GM19324 (cell line): ENCODE data around the gene ATF2.

Experiments used
- ATAC-seq: cut with Tn5 transposase; IDR thresholded peaks from one replicate; pipeline ENCODE4 v1.9.1; 2021; ENCODE audit warnings: mild to moderate bottlenecking, moderate library complexity; ENCODE audit not compliant: unreplicated experiment, low FRiP score

Gene ATF2

GRCh38 chr2:175034716-175035115 lies 133.3 kb downstream of the ATF2 start:
- ATAC-seq, result no peak

- no peak for ATAC-seq
Measured at GRCh38 chr2:175030380-175031271, 137.4 kb downstream of the ATF2 start.

GRCh38 chr2:175027755-175028154 lies 140.2 kb downstream of the ATF2 start:
- ATAC-seq, result no peak

- ATAC-seq, result no peak
Measured at GRCh38 chr2:175026385-175026784, 141.6 kb downstream of the ATF2 start.

- no peak for ATAC-seq
Measured at GRCh38 chr2:175025946-175026345, 142.1 kb downstream of the ATF2 start.

- ATAC-seq, result no peak
Measured at GRCh38 chr2:175025233-175025632, 142.8 kb downstream of the ATF2 start.

- ATAC-seq, result no peak
Measured at GRCh38 chr2:175022923-175023322, 145.1 kb downstream of the ATF2 start.
